ENCODE data around the gene SLC39A7. TPM values are rescaled to one million over a fixed set of nuclear protein-coding genes. Genes with fewer than 3 reads are reported as not detected.
A peak's percentile ranks its signal among the peaks of the same experiment; 100 is the strongest.

Gene SLC39A7
- total RNA-seq, 2 donors from 2014 or later, result 123 to 163 TPM

DNA sequence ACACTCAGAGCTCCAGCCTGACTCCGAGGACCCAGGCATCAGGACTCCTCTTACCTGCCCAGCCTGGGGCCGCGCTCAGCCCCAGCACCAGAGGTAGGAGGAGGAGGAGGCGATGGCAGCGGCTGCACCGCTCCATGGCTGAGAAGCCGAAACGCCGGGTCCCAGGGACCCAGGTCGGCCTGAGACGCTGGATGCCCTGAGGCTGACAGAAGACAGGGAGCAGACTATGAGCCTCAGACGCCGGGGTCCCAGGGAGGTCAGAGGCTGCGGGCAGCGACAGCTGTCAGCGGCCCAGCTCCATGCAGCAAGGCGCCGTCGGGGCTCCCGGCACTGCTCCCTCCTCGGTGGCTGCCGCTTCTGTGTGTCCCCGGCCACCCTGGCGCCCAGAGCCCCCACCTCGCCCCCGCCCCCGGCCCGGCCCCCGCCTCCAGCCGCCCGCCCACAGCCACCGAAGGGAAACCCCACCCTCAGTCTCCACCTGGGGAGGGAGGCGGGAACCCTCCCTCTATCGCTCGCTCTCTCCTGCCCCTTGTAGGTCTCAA lies 8.5 kb upstream of the SLC39A7 start, which contains the start of gene COL11A2:
Gene COL11A2 (minus strand): TSS at position 363 of the 542 bp plus-strand sequence. CDS start 227 bp downstream, at position 136.
- H3K36me3 Mint-ChIP-seq (ENCODE audit: low read depth), result peaks cover 30% of the 10 kb centered on the region
- H3K4me1 ChIP-seq (ENCODE audit: control insufficient read depth, insufficient read depth, low read length), result peaks cover 4% of the 10 kb centered on the region
- H3K27me3 ChIP-seq (ENCODE audit: control insufficient read depth, insufficient read depth, low read length, poor library complexity, severe bottlenecking), result peaks cover 50% of the 10 kb centered on the region
- TF ChIP-seq, protein P1, sequence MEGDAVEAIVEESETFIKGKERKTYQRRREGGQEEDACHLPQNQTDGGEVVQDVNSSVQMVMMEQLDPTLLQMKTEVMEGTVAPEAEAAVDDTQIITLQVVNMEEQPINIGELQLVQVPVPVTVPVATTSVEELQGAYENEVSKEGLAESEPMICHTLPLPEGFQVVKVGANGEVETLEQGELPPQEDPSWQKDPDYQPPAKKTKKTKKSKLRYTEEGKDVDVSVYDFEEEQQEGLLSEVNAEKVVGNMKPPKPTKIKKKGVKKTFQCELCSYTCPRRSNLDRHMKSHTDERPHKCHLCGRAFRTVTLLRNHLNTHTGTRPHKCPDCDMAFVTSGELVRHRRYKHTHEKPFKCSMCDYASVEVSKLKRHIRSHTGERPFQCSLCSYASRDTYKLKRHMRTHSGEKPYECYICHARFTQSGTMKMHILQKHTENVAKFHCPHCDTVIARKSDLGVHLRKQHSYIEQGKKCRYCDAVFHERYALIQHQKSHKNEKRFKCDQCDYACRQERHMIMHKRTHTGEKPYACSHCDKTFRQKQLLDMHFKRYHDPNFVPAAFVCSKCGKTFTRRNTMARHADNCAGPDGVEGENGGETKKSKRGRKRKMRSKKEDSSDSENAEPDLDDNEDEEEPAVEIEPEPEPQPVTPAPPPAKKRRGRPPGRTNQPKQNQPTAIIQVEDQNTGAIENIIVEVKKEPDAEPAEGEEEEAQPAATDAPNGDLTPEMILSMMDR (conservative IDR thresholded peaks at IDR 0.05), result no peak
- no peak within 1 kb of the TSS for H3K27ac Mint-ChIP-seq
- peaks cover 28% of the 10 kb centered on the region for H3K36me3 ChIP-seq (ENCODE audit: control insufficient read depth, insufficient read depth, low read length)
- DNase-seq, result peak; percentile 71
- H3K27ac ChIP-seq (ENCODE audit: low read depth, low read length), result no peak within 1 kb of the TSS
- H3K9me3 Mint-ChIP-seq, result no peaks in the 10 kb centered on the region
- peaks cover 50% of the 10 kb centered on the region for H3K27me3 Mint-ChIP-seq (ENCODE audit: insufficient read depth)
- WGBS, 2 experiments (ENCODE audit: insufficient coverage in 1 of 2, insufficient read length in 1 of 2), result 22 to 60% methylated on average over 1 to 32 of the region's 35 CpGs
- H3K4me3 Mint-ChIP-seq, result peak within 1 kb of the TSS; percentile 61
- no peak within 1 kb of the TSS for H3K9ac ChIP-seq (ENCODE audit: extremely low read depth, low read length, poor library complexity, severe bottlenecking)
- peaks cover 11% of the 10 kb centered on the region for H3K4me1 Mint-ChIP-seq
- H3K4me3 ChIP-seq (ENCODE audit: low read length), result peak within 1 kb of the TSS; percentile 72
- H3K9me3 ChIP-seq (ENCODE audit: control insufficient read depth, low read length), result no peaks in the 10 kb centered on the region

DNA sequence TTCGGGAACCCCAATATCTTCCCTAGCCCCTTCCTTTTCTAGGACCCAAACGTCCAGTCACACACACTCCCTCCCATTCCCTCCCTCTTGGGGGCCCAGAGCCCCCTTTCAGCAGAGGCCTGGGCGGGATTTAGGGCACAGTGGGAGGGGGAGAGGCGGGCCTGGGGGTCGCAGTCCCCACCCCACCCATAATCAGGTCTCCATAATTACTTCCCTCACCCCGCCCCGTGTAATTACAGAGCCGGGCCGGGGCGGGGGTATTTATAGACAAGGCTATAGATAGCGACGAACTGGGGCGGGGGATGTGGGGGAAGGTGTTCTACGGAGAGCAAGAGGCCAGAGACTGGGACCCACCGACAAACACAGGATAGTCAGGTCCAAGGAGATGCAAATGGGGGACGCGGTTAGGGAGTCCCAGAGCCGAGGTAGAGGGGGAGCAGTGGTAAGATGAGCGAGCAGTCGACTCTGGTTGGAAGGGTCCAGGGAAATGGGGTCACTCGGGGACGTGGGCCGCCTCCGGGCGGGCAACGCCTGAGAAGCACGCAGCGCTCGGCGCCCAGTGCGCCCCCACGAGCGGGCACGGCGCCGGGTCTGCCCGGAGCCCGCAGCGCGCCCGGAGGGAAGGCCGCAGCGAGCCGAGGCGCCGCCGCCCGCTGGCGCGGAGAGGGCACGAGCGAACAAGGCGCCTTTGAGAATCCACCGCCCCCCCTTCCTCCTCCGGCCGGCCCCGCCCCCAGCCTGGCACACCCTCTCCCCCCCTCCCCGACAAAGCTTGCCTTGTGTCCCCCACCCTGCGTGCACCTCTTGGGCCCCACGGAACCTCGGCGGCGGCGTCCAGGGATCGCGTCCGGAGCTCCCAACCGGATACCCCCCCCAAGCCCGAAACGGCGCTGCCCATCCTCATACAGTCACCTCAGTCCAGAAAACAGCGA lies 7.7 kb upstream of the SLC39A7 start:
- Histone ChIP-seq H3K9ac (ENCODE audit: extremely low read depth, low read length, poor library complexity, severe bottlenecking) (no peak overlapping the region), H3K9me3 (ENCODE audit: control insufficient read depth, low read length) (no peaks in the 10 kb centered on the region), H3K4me1 (ENCODE audit: control insufficient read depth, insufficient read depth, low read length) (peaks cover 4% of the 10 kb centered on the region), H3K27ac (ENCODE audit: low read depth, low read length) (no peak overlapping the region), H3K27me3 (ENCODE audit: control insufficient read depth, insufficient read depth, low read length, poor library complexity, severe bottlenecking) (peaks cover 45% of the 10 kb centered on the region), H3K4me3 (ENCODE audit: low read length) (peak overlapping the region; percentile 72), H3K36me3 (ENCODE audit: control insufficient read depth, insufficient read depth, low read length) (peaks cover 28% of the 10 kb centered on the region)
- 6 to 12% methylated on average over 7 to 64 of the region's 72 CpGs for WGBS, 2 experiments (ENCODE audit: insufficient coverage in 1 of 2, insufficient read length in 1 of 2)
- peaks cover 30% of the 10 kb centered on the region for H3K36me3 Mint-ChIP-seq (ENCODE audit: low read depth)
- peaks cover 11% of the 10 kb centered on the region for H3K4me1 Mint-ChIP-seq
- TF ChIP-seq, protein P1 (conservative IDR thresholded peaks at IDR 0.05), result no peak
- no peaks in the 10 kb centered on the region for H3K9me3 Mint-ChIP-seq
- no peak overlapping the region for H3K27ac Mint-ChIP-seq
- peaks cover 42% of the 10 kb centered on the region for H3K27me3 Mint-ChIP-seq (ENCODE audit: insufficient read depth)
- H3K4me3 Mint-ChIP-seq, result peak overlapping the region; percentile 61
- DNase-seq, result peak; percentile 67

DNA sequence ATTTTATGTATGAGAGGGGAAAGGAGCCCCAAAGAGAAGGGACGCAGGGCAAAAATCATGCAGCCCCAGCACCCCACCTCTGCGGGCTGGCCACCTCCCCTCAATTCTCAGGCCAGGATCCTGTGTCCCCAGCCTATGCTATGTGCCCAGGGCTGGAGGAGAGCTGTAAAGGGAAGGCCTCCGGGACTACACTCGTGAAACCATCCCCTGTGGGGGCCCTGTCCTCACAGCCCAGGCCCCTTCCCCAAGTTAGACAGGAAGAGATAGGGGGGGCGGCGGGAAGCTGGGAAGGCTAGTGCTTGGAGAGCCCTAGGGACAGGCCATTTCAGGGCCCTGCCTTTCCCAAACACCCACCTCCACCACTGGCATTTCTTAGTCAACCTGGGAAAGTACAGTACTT lies 7.0 kb upstream of the SLC39A7 start:
- peak overlapping the region; percentile 61 for H3K4me3 Mint-ChIP-seq
- peaks cover 30% of the 10 kb centered on the region for H3K36me3 Mint-ChIP-seq (ENCODE audit: low read depth)
- H3K4me1 Mint-ChIP-seq, result peaks cover 11% of the 10 kb centered on the region
- H3K4me3 ChIP-seq (ENCODE audit: low read length), result no peak overlapping the region
- 77% methylated on average over 6 of the region's 6 CpGs; no CpG with 5 or more reads in 1 of the 2 experiments for WGBS, 2 experiments (ENCODE audit: insufficient coverage in 1 of 2, insufficient read length in 1 of 2)
- no peaks in the 10 kb centered on the region for H3K9me3 ChIP-seq (ENCODE audit: control insufficient read depth, low read length)
- H3K27ac ChIP-seq (ENCODE audit: low read depth, low read length), result no peak overlapping the region
- no peak overlapping the region for H3K9ac ChIP-seq (ENCODE audit: extremely low read depth, low read length, poor library complexity, severe bottlenecking)
- TF ChIP-seq, protein P1 (conservative IDR thresholded peaks at IDR 0.05), result no peak
- no peaks in the 10 kb centered on the region for H3K9me3 Mint-ChIP-seq
- DNase-seq, result peak; percentile 56
- H3K27me3 ChIP-seq (ENCODE audit: control insufficient read depth, insufficient read depth, low read length, poor library complexity, severe bottlenecking), result peaks cover 38% of the 10 kb centered on the region
- H3K36me3 ChIP-seq (ENCODE audit: control insufficient read depth, insufficient read depth, low read length), result peaks cover 28% of the 10 kb centered on the region
- peaks cover 37% of the 10 kb centered on the region for H3K27me3 Mint-ChIP-seq (ENCODE audit: insufficient read depth)
- peaks cover 4% of the 10 kb centered on the region for H3K4me1 ChIP-seq (ENCODE audit: control insufficient read depth, insufficient read depth, low read length)
- H3K27ac Mint-ChIP-seq, result no peak overlapping the region

Data from endodermal cell (in vitro differentiated cells).